GM18909 (cell line): ENCODE data around the gene NAA15.
A peak's percentile ranks its signal among the peaks of the same experiment; 100 is the strongest.
"Not testable (repeated sequence)": the region's sequence is repeated elsewhere in the genome, so short reads cannot be mapped to it uniquely, and the experiment has no call there.

Experiments
- ATAC-seq: cut with Tn5 transposase; IDR thresholded peaks from one replicate; pipeline ENCODE4 v1.9.1; 2021; ENCODE audit warnings: mild to moderate bottlenecking; ENCODE audit not compliant: unreplicated experiment, poor library complexity

Gene NAA15

DNA sequence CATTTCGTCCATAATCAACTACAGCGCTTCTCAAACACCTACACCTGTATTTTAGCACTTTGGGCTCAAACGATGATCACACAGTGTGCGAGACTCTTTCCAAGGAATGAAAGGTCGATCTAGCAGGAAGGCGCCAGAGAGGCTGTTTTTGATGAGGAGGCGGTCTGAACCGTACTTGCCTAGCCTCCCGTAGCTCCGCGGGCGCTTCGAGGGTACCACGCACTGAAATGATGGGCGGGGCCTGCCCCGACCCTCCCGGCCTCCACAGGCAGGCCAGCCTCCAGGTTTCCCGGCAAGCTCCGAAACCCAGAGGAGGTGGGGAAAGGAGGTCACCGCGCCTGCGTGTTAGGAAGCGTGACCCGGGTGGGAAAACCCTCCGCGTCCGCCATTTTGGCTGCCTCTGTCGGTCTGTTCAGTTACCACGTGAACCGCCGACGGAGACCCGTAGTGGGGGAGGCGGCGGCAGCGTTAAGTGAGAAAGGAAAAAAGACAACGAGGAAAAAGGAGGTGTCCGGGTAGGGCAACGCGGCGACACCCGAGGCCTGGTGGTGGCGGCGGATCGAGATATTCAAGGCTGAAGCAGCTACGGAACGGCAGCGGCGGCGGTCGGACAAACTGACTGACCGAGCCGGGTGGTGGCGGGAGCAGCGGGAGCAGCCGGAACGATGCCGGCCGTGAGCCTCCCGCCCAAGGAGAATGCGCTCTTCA, at the start of gene NAA15:
Gene NAA15 (plus strand): TSS at position 393 of the 708 bp plus-strand sequence. CDS start 273 bp downstream, at position 666.
- peak; percentile 88 for ATAC-seq

GRCh38 chr4:139253046-139253445, 48.3 kb upstream of the NAA15 start:
- ATAC-seq = no peak

DNA sequence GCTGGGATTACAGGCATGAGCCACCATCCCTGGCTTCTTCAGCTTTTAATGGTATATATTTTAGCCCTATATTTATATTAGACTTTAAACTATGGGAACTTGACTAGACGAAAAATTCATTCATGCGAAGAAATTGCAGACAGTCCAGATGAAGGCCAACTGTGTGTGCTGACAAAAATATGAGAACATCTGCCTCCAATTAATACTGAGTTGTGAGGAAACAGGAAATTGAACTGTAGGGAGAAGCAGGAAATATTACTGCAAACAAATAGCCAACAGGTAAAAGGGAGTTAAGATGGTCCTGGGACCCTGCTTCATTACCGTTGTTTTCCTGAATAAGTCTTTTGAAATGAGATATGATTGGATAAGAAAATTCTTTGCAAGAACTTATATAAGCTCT, 47.6 kb upstream of the NAA15 start:
- ATAC-seq = no peak

DNA sequence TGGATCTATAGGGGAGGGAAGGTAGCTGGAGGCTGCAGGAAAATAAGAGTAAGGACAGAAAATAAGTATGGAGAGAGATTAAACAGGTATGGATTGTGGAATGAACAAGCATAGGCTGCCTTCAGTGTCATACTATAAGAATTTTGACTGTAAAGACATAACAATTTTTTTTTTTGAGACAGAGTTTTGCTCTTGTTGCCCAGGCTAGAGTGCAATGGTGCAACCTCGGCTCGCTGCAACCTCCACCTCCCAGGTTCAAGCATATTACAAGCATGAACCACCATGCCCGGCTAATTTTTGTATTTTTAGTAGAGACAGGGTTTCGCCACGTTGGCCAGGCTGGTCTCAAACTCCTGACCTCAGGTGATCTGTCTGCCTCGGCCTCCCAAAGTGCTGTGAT, 45.7 kb upstream of the NAA15 start:
- not testable (repeated sequence) for ATAC-seq

GRCh38 chr4:139256349-139256748, 45.0 kb upstream of the NAA15 start:
- ATAC-seq = no peak

DNA sequence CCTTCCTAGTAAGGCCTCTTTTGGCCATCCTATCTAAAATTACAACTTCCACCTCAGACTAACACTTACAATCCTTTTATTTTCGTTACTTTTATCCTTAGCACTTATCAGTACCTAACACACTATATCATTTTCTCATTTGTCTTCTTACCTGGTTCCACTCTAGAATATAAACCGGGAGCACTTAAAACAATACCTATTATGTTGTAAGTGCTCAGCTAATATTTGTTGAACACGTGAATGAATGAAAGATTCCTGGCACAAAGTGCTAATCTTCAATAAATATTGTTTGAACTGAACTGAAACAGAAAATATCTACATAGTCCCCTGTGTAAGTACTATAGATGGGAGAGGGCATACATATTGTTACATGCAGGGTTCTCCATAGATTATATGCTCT, 35.7 kb upstream of the NAA15 start:
- no peak for ATAC-seq

DNA sequence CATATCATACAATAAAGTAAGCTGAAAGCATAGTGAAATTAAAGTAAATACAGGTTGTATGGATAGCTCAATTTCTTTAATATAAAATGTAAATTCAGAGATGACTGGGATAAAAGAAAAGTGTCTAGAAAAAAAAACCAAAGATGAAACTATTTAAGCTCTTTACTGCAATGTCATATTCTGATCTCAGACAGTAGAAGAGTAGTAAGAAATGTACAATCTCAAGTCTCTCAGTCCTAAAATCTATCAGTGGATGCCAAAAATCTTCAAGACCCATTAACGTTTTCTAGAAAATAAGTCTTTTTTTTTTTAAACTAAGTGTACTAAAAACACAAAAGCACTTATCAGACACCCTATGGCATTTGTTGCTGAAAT, 35.1 kb upstream of the NAA15 start:
- ATAC-seq = peak; percentile 1

DNA sequence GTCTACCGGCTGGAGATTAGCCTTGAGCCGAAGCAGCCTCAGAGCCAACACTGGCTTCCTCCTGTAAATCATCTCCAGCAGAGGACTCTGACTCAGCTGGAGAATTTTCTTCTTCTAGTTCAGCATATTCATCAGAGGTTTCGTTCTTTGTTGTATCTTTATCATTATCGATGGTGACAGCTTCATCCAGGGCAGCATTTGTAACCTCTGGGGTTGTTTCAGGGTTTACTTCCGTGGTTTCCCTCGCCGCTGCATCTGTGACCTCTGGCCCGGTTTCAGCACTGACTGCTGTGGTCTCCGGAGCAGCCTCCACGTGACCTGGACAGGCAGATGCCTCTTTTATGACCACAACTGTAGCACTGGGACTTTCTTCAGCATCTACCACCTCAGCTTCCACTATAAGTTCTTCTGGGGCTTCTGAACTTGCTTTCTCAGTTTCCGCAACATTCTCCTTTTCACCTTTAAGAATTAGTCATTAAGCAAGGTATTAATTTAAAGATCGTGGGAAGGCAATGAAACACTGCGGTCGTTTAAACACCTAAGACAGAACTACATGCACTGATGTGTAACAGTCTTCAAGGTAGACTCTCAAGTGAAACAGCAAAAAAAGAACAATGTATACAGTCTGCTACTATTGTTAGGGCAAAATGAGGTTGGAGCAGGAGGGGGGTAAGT, 34.6 kb upstream of the NAA15 start:
- ATAC-seq = peak; percentile 98

DNA sequence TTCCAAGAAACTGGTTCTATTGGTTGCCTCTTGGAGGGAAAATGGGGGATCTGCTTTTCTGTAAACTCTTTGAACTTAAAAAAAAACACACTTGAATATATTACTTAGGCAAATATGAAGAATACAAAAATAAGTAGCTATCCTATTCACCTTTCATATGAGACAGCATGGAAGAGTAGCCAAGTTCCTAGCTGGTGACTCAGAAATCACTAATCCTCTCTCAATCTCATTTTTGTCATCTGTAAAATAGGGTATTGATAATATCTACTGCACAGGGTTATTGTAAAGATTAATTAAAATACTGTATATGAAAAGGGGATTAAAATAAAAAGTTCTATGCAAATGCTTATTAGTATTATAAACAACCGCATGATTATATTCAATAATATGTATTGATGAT, 34.0 kb upstream of the NAA15 start:
- no peak for ATAC-seq

GRCh38 chr4:139273835-139274234, 27.5 kb upstream of the NAA15 start:
- no peak for ATAC-seq

GRCh38 chr4:139274790-139275189, 26.5 kb upstream of the NAA15 start:
- no peak for ATAC-seq

- ATAC-seq = no peak
Measured at GRCh38 chr4:139275281-139275735, 26.0 kb upstream of the NAA15 start.

DNA sequence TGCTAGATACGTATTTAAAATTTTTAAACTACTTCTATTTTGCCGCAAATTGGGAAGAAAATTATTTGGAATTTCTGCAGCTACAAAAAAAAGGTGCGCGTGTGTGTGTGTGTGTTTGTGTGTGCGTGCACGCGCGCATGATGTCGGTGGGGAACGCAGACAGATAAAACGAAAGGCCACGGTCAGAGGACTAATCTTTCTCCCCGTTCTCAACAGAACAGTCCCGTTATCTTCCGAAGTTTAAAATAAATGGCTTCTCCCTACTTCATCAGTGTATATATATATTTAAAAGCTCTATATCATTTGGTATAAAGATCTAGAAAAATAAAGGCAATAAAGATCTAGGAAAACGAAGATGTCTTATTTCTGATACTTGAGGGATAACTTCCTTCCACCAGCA, 22.8 kb upstream of the NAA15 start:
- ATAC-seq = no peak

- ATAC-seq = peak; percentile 44
Measured at GRCh38 chr4:139278912-139279759, 22.2 kb upstream of the NAA15 start.

GRCh38 chr4:139279760-139280620, 21.3 kb upstream of the NAA15 start, which contains the start of gene MGARP:
TSS of gene MGARP (minus strand) at chr4:139280225. CDS start at chr4:139280158, 67 bp downstream.
- peak; percentile 54 for ATAC-seq

DNA sequence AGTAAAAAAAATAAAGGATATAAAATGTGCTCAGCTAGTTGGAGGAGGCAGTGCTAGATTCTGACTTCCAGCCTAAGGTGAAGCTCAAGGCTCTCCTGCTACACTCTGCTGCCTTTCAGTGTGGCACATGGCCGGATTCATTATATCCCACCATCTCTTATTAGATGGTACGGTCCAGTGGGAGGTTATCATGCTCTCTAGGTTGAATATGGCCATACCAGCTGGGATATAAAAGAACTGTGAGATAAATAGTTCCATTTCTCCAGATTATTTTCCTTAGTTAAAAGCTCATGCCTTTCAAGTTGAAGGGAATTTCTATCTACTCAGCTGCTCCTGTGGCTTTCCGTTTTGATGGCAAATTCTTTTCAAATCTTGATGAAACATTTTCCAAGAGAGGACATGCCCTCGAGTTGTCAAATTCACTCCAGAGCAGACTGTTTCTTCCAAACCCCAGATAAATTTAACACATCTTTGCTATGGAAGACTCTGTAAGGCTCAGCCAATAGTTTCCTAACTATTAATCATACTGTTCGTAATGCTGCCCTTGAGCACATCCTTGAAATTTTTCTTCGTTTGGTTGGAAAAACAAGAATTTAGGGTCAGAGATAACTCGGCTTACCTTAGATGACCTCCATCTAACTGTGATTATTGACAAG, 19.1 kb upstream of the NAA15 start:
- ATAC-seq = no peak

GRCh38 chr4:139282721-139283075, 18.6 kb upstream of the NAA15 start:
- no peak for ATAC-seq

DNA sequence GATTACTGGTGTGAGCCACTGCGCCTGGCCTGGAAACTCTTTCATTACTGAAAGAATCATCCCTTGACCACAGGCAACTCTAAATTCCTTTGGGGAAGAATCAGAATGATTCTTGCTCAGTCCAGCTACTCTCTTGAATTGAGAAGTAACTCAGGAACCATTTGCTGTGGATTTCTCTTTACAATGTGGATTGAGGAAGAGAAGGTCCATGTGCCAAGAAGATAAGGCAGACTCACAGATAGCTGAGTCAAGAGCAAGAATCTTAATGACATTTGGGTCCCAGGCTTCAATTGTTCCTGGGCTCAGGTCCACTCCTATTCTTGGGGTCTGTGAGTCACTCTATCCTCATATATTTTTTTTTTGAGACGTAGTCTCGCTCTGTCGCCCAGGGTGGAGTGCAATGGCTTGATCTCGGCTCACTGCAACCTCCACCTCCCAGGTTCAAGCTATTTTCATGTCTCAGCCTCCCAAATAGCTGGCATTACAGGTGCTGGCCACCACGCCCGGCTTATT, 15.1 kb upstream of the NAA15 start:
- no peak for ATAC-seq

DNA sequence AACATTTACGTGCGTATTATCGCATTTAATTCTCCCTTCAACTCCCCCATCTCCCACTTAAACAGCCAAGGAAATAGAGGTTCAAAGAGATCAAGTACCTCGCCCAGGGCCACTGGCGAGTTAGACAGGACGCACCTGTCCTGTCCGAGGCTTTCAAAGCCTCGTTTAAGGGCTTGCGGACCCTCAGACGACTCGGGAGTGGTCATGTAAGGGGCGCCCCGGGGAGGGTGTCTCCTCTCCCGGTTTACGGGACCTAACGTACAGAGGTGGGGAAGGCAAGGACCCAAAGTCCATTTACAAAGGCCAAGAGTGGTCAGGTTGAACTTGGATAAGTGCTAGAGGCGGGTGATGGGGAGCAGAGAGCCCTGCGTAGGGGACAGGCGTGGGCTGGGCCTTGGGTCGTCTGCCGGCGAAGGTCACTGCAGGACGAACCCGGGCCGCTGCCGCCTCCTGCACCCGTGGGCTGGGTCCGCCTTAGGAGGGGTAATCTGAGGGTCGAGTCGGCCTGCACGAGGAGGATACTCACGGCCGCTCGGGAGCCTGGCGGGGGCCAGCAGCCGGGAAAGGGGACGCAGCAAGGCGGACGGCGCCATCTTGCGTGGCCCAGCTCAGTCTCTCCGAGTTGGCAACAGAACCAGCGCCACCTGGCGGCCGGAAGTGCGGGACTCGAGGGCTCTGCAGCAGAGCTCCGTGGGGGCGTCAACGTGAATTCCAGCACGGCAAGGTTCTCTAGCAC, 5.9 kb upstream of the NAA15 start:
- ATAC-seq = peak; percentile 94
